ENCODE data around the gene PTPRE. TPM values are rescaled to one million over a fixed set of nuclear protein-coding genes. Genes with fewer than 3 reads are reported as not detected.

PTPRE gene
- total RNA-seq, 1 donor from 2014 or later: 15.1 TPM

GRCh38 chr10:128044961-128045832, 138.3 kb downstream of the PTPRE start:
- DNase-seq (no peak), ATAC-seq (no peak)
- intact Hi-C loops (cut with micrococcal nuclease): no loop called here

- DNase-seq (no peak), ATAC-seq (no peak)
- intact Hi-C loops (cut with micrococcal nuclease): no loop called here
These were observed 138.9 kb downstream of the PTPRE start for GRCh38 chr10:128045833-128046120.

GRCh38 chr10:128046156-128046952, 139.5 kb downstream of the PTPRE start:
- DNase-seq (no peak), ATAC-seq (no peak)
- intact Hi-C loops (cut with micrococcal nuclease): no loop called here

GRCh38 chr10:128046953-128047290, 140.0 kb downstream of the PTPRE start:
- no peak for DNase-seq
- intact Hi-C loops (cut with micrococcal nuclease): no loop called here
- ATAC-seq: no peak

GRCh38 chr10:128047351-128047750, 140.4 kb downstream of the PTPRE start:
- intact Hi-C loops (cut with micrococcal nuclease): no loop called here
- DNase-seq (peak; percentile 79), ATAC-seq (peak; percentile 67)

- intact Hi-C loops (cut with micrococcal nuclease): no loop called here
- DNase-seq (no peak), ATAC-seq (peak; percentile 90)
These were observed 141.3 kb downstream of the PTPRE start for GRCh38 chr10:128047991-128048818.

GRCh38 chr10:128048819-128049210, 141.9 kb downstream of the PTPRE start:
- DNase-seq: no peak
- intact Hi-C loops (cut with micrococcal nuclease): no loop called here
- no peak for ATAC-seq

GRCh38 chr10:128049226-128050120, 142.6 kb downstream of the PTPRE start:
- ATAC-seq (no peak), DNase-seq (no peak)
- intact Hi-C loops (cut with micrococcal nuclease): no loop called here

- intact Hi-C loops (cut with micrococcal nuclease): no loop called here
- DNase-seq (no peak), ATAC-seq (no peak)
These were observed 143.2 kb downstream of the PTPRE start for GRCh38 chr10:128050121-128050516.

GRCh38 chr10:128050936-128051335, 144.0 kb downstream of the PTPRE start:
- intact Hi-C loops (cut with micrococcal nuclease): no loop called here
- ATAC-seq (peak; percentile 10), DNase-seq (no peak)

GRCh38 chr10:128051548-128051947, 144.6 kb downstream of the PTPRE start:
- intact Hi-C loops (cut with micrococcal nuclease): no loop called here
- ATAC-seq (no peak), DNase-seq (no peak)

- DNase-seq (no peak), ATAC-seq (no peak)
- intact Hi-C loops (cut with micrococcal nuclease): no loop called here
These were observed 145.8 kb downstream of the PTPRE start for GRCh38 chr10:128052696-128053095.

- intact Hi-C loops (cut with micrococcal nuclease): no loop called here
- no peak for DNase-seq
- no peak for ATAC-seq
These were observed 146.5 kb downstream of the PTPRE start for GRCh38 chr10:128053356-128053755.

- intact Hi-C loops (cut with micrococcal nuclease): no loop called here
- ATAC-seq (no peak), DNase-seq (no peak)
These were observed 147.5 kb downstream of the PTPRE start for GRCh38 chr10:128054163-128054970.

- no peak for DNase-seq
- no peak for ATAC-seq
- intact Hi-C loops (cut with micrococcal nuclease): no loop called here
These were observed 148.4 kb downstream of the PTPRE start for GRCh38 chr10:128055061-128055868.

GRCh38 chr10:128056303-128057050, 149.6 kb downstream of the PTPRE start:
- DNase-seq (no peak), ATAC-seq (peak; percentile 65)
- intact Hi-C loops (cut with micrococcal nuclease): no loop called here
